ENCODE results near the gene DNAJC9.
A peak's percentile ranks its signal among the peaks of the same experiment; 100 is the strongest.
"Not testable (repeated sequence)": the region's sequence is repeated elsewhere in the genome, so short reads cannot be mapped to it uniquely, and the experiment has no call there.

The DNAJC9 gene, protein sequence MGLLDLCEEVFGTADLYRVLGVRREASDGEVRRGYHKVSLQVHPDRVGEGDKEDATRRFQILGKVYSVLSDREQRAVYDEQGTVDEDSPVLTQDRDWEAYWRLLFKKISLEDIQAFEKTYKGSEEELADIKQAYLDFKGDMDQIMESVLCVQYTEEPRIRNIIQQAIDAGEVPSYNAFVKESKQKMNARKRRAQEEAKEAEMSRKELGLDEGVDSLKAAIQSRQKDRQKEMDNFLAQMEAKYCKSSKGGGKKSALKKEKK

DNA sequence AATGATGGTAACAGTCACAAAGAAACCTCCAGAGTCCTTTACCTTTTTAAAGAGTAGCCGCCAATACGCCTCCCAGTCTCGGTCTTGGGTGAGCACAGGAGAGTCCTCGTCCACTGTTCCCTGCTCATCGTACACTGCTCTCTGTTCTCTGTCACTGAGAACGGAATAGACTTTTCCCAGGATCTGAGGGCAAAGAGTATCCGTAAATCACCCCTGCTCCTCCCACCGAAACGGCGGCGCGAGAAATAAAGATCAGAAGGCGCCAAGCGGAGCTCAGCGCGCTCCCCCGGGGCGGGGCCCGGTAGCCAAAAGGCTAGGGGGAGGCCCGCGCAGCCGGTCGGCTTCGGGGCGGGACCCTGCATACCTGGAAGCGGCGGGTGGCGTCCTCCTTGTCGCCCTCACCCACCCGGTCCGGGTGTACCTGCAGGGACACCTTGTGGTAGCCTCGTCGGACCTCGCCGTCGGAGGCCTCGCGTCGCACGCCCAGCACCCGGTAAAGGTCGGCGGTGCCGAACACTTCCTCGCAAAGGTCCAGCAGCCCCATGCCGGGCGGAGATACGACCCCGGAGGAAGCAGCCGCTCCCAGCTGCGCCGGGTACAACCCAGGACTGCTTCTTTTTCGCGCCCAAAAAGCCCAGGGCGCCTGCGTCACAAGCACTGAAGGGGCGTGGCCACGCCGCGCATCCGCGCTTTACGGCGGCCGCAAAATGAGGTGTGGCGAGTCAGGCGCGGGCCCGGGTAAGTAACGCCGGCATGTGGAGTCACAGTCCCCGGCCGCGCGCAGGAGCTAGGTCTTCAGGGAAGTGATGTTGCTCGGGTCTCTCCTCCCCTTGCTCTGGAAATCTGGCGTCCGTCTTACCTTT, at the start of gene DNAJC9:
Gene DNAJC9 (minus strand): TSS at position 610 of the 863 bp plus-strand sequence. CDS start 66 bp downstream, at position 544.
- peak; percentile 96 for DNase-seq

DNA sequence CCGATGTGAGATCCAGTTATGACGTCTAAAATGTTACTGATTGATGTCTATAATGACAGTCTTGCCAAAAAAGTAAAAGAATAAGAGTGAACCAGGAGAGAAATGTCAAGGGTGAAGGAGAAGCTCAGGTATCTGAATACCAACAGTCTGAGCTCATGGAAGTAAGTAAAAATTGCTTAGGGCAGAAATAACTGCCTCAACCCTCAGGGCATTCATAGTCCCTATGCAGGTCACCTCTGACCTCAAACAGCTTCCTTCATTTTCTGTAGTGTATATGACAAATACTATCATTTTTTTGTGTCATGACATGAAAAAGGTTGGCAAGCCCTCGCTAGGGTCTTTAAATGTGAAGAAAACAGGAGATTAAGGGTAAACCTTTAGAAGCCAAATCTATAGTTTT, 46.4 kb upstream of the DNAJC9 start:
- DNase-seq, result no peak

DNA sequence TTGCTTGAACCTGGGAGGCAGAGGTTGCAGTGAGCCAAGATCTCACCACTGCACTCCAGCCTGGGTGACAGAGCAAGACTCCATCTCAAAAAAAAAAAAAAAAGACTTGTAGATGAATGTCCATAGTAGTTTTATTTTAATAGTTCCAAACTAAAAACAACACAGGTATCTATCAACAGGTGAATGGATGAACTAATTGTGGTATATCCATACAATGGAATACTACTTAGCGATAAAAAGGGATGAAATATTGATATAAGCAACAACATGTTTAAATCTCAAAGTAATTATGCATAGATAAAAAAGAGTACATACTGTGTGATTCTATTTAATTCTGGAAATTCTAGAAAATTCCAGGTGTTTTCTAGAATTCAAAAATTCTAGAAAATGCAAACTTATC, 42.9 kb upstream of the DNAJC9 start:
- no peak for DNase-seq

DNA sequence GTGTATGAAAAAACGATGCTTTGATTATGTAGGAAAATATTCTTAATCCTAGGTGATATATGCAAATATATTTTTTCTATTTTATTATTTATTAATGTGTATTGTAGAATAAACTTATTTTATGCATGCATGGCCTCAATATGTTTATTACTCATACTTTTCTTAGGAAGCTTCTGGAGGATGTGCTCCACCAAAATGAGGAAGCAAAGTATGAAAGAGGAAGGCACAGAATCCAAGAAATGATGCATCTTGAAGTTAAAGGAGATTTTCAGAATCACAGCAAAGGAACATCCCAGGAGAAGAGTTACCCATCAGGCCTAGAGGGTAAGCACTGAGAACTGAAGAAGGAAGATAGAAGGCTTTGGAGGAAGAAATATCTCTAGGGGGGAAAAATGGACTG, 40.4 kb upstream of the DNAJC9 start:
- no peak for DNase-seq

DNA sequence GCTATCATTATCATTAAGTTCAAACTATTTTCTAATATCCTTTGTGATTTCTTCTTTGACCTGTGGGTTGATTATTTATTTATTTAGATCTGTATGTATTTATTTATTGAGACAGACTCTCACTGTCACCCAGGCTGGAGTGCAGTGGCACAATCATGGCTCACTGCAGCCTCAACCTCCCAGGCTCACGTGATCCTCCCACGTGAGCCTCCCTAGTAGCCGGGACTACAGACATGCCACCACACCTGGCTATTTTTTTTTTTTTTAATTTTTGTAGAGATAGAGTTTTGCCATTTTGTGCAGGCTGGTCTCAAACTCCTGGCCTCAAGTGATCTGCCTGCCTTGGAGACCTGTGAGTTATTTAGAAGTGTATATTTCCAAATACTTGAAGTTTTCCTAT, 34.0 kb upstream of the DNAJC9 start:
- no peak for DNase-seq

DNA sequence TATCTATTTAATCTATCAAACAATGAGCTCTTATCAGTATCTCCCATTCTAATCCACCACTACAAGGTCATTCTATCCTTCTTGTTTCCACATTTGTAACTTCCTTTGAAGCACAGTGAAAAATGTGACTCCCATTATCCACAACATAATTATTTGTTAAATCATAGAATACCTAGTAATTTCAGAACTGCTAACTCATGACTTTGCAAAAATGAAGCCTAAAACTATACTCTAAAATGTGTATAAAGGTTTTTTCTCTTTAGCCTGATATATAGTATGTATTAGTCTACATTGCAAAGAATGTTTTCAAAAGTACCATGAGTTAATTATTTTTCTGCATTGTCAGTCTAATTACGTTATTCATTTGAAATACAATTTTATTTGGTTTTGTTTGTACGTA, 17.4 kb upstream of the DNAJC9 start:
- no peak for DNase-seq

DNA sequence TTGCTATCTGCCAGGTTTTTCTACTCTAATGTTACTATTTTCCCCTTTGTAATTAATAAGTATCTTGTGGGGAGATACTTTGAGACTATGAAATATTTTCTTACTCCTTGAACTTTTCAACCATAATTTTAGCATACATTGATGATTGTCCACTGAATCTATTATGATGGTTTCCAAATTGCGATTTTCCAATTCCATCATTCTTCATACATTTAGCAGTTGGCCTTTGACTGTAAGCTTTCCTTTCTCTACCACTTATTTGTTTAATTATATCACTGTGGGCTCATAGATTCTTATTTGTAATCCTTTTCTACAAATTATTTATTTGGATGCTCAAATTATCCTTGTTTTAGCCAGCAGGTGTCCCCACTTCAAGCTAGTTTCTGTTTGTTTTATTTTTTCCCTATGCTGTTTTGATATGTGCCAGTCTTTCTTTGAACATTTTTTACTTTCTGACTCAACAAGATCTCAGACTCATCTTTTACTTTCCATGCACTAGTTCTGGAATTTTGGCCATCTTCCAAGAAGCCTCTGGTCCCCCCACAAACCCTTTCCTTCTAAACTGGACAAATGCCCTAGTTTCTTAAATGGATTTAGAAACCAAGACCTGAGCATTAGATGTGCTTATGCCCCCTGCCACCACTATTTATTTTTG, 16.8 kb upstream of the DNAJC9 start:
- peak; percentile 12 for DNase-seq

DNA sequence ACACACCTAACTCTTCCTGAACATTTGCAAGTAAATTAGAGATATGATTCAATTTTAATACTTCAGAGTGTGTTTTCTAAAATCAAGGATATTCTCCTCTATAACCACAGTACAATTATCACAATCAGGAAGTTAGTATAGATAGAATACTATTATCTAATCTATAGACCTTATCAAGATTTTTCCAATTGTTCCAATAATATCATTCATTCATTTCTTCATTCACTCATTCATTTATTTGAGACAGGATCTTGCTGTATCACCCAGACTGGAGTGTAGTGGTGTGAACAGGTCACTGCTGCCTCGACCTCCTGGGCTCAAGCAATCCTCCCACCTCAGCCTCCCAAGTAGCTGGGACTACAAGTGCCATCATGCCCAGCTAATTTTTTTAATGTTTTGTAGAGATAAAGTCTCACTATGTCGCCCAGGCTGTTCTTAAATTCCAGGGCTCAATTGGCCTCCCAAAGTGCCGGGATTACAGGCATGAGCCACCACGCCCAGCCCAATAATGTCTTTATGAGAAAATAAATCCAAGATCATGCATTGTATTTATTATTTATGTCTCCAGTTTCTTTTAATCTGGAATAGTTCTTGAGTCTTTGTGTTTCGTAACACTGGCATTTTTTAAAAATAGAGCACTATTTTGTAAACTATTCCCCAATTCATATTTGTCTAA, 16.0 kb upstream of the DNAJC9 start:
- DNase-seq, result no peak

DNA sequence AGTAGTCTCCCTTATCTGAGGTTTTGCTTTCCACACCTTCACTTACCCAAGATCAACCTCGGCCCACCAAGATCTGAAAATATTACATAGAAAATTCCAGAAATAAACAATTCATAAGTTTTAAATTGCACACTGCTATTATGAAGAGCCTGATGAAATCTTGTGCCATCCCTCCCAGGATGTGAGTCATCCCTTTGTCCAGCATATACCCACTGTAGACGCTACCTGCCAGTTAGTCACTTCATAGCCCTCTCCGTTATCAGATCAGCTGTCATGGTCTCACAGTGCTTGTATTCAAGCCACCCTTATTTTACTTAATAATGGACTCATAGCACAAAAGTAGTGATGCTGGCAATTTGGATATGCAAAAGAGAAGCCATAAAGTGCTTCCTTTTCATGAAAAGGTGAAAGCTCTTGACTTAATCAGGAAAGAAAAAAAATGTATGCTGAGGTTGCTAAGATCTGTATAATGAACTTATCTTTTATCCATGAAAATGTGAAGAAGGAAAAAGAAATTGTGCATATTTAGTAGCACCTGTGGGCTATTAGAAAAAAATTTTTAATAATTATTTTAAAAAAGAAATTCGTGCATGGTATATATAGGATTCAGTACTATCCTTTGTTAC, 15.2 kb upstream of the DNAJC9 start:
- DNase-seq, result peak; percentile 18

DNA sequence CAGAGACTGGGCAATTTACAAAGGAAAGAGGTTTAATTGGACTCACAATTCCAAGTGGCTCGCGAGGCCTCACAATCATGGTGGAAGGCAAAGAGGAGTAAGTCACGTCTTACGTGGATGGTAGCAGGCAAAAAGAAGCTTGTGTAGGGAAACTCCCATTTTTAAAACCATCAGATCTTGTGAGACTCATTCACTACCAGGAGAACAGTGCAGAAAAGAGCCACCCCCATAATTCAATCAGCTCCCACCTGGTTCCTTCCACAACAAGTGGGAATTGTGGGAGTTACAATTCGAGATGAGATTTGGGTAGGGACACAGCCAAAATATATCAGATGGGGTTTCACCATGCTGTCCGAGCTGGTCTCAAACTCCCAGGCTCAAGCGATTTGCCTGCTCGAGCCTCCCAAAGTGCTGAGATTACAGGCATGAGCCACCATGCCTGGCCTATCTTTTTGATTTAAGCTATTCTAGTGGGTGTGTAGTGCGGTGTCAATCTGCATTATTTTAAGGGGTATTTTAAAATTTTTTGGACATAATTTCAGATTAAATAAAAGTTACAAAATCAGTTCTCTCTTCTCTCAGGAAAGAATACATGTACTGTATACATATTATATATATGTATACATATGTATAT, 14.4 kb upstream of the DNAJC9 start:
- no peak for DNase-seq

DNA sequence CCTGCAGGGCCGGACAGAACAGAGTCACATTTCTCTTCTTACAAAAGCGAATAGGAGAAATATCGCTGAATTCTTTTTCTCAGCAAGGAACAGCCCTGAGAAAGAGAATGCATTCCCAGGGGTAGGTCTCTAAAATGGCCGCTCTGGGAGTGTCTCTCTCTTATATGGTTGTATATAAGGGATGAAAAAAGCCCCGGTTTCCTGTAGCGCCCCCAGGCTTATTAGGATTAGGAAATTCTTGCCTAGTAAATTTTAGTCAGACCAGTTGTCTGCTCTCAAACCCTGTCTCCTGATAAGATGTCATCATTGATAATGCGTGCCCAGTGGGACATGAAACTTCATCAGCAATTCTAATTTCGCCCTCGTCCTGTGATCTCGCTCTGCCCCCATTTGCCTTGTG, 11.6 kb upstream of the DNAJC9 start:
- DNase-seq, result not testable (repeated sequence)

DNA sequence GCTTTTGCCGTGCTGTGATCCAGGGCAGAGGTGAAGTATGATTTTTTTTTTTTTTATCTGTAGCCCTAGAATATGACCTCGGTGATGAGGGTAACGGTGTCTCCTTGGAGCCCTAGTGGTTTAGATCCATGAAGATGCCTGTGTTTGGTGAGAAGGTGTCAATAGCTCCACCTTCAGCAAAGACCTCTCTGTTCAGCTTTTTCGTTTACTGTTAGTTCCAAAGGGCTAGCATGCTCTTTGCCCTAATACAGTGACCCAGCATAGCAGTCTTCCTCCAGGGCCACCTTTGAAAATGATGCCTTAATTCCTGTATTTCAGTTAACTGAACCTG, 6.1 kb upstream of the DNAJC9 start:
- DNase-seq, result peak; percentile 16

DNA sequence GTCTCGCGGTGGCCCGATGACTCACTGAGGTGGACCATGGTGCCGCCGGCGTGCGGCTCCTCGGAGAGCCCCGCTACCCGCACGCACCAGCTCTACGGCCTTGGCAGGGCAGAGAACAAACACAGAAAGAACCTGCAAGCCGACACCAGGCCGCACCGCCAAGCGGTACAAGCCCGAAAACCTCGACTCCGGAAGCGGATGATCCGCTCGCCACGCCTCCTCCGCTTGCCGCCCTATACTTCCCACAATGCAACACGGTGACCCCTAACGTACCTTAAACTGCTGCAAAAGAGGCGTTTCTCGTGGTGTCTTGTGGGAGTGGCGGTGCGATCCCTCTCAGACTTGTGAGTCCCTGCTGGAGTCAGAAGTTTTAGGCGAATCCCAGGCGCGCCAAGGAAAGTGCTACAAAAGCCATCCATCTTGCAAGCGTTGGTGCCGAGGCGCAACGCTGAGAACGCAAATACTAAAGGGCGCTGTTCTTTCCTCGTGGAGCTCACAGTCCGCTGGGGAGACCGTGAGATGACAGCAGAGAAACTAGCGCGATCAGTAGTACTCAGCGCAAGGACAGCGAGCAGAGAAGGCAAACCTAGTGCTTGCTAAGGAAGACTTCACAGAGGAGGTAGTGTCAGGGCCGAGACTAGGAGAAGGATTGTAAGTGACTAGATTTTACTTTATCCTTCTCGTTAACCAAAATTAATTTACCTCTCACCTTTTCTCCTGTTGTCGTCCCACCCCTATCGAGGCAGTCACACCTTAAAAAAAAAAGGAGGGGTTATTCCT, 5.6 kb upstream of the DNAJC9 start, which contains the start of gene MRPS16:
Gene MRPS16 (minus strand): TSS at position 200 of the 780 bp plus-strand sequence. CDS start 162 bp downstream, at position 38.
- peak; percentile 96 for DNase-seq

DNA sequence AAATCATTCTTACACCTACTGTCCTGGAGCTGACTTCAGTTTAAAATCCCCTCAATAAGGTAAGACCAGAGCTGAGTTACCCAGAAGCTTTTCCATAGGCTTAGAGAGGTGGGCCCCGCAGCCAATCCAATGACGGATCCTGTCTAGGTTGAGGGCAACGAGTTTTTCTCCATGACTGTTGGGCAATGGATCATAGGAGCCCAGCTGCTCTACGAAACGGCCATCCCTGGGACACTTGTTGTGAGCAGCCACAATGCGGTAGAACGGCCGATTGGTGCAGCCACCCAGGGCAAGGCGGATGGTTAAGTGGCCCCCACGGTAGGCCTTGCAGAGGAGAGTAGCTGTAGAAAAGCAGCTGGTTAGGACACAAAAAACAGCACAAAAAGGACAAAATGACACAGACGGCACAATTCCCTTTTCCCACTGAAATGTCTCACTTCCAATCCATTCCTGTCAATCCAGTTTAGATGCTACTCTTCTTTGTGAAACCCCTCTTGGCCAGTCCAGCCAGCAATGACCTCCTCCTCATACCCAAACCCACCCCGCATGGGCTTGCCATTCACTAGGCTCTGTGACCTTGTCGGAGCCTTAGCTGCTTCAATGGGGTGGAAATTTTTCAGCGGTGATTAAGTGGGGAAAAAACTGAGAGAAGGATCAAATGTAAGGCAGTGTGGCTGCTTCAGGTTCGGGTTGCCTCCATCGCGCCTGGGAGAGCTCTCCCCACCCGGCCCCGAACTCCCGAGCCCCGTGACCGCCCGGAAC, 4.8 kb upstream of the DNAJC9 start:
- no peak for DNase-seq

DNA sequence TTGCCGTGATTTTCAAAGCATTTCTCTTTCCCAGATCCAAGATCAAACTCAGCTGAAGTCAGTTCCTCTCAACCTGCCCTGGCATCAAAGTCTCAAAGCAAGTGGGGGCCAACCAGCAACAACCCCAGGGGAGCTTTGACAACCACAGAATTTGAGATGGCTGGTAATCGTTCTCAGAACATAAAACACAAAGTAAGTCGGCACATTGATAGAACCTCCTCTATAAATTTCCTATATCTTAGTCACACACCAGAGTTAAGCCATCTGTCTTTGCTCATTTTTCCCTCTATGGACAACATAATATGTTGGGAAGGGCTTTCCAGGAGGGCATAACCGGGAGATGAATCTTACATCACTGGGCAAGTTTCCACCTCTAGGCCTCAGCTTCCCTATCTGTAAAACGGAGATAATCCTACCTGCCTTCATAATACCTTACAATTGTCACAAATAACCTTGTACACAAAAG, 1.2 kb upstream of the DNAJC9 start:
- DNase-seq, result peak; percentile 7

DNA sequence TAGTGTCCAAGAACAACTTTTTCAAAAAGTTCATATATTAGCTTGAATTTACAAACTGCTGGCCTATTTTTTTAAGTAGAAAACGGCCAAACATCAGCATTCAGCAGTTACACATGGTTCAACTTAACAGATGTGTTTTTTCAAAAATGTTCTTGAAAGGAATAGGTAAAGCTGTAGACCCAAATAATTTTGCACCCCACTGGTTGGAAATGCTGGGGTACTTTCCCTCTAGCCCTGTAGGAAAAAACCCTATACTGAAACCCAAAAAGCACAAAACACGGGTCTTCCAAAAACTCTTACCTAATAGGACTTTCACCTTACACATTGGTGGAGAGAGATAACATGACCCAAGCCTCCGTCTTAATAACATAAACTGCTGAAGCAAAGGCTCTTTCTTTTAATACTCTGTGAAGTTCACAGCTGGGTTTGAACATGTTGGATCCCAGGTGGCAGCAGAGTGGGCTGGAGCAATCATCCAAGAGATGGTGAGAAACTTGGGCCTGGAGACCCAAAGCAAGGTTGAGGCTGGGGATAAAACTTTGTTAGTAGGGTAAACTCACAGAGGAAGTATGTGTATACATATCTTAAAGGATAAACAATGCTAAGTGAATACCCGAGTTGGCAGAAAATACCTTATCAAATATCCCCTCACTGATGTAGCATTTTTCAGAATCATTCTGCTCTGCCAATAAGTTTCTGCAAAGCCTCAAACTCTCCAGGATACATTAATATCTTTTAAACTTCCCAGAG, 629 bp upstream of the DNAJC9 start:
- DNase-seq, result peak; percentile 12

DNA sequence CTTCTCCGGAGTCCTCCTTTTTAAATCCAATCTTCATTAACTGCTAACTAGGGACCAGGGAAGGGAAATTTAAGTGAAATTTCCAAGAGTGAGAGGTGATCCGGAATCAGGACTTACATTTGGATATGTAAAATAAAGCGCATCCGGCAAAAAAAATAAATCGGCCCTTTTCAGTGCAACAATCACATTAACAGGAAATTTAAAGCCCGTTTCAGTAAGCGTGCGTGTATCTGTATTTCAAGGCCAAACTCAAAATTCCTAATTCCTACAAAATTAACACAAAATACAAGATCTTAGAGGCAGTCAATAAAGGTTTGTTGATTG, 771 bp downstream of the DNAJC9 start:
- no peak for DNase-seq

DNA sequence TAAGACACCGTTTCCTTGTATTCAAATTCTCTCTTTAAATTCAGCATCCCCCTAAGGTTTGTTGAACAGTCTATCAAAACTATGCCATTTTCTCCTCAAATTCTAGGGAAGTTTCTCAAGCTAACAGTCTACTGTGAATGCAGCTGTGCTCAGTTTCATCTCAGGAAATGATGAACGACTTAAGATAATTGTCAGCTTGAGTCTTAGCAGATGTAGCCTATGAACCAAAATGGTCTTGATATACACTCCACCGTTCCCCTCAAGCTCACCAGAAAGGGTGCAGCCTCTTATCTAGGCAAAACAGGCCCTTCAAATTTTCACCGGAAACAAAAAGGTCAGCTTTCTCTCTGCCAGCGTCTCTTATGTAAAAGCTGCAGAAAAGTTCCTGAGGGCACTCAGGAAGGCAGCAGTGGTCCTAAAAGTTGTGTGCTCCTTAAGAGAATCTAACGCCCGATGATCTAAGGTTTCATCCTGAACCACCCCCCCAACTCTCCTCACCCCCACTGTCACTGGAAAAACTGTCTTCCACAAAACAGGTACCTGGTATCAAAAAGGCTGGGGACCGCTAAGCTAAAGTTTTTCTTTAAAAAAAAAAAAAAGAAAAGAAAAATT, 2.1 kb downstream of the DNAJC9 start:
- no peak for DNase-seq

DNA sequence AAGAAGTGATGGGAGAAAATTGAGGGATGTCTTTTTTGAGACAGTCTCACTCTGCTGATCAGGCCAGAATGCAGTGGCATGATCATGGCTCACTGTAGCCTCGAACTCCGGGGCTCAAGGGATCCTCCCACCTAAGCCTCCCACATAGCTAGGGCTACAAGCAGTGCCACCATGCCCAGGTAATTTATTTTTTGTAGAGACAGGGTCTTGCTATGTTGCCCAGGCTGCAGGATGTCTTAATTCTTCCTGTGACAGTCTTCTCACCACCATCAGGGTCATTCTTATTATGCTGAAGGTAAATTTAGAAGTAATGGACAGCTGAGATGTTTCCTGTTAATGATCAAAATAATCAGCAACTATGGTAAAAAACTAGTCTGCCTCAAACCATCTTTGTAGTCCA, 7.1 kb downstream of the DNAJC9 start:
- DNase-seq, result no peak

Measured in NCI-H69 (cell line).